Hippocampal formation (tissue), 2 donors: Measurements from ENCODE around the gene CPTP.
"Not testable (repeated sequence)": the region's sequence is repeated elsewhere in the genome, so short reads cannot be mapped to it uniquely, and the experiment has no call there.

Experiments used
- DNase-seq, 2 donors: peaks; one replicate each; lab custom pipeline; 2025; lab: John Stamatoyannopoulos, UW

CPTP gene

DNA sequence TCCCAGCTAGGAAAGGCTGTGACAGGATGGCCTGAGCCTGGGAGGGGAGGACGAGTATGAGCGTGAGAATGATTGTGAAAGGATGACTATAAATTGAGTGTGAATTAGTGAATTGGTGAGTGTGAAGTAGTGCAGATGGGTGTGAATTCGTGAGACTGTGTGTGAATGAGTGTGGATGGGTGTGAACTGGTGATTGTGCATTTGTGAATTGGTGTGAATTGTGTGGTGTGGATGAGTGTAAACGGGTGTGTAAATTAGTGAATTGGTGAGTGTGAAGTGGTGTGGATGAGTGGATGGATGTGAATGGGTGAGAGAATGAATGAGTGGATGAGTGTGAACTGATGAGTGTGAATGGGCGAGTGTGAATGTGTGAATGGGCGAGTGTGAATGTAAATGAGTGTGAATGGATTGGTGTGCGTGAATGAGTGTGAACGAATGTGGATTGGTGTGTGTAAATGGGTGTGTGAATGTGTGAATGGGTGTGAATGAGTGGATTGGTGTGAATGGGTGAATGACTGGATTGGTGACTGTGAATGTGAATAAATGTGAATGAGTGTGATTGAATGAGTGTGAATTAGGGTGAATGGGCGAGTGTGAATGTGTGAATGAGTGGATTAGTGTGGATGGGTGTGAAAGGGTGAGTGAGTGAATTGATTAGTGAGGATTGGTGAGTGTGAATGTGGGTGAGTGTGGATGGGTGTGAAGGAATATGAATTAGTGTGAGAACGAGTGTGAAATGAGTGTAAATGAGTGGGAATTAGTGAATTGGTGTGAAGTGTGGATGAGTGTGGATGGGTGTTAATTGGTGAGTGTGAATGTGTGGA lies 41.5 kb downstream of the CPTP start:
- DNase-seq, result no peak

DNA sequence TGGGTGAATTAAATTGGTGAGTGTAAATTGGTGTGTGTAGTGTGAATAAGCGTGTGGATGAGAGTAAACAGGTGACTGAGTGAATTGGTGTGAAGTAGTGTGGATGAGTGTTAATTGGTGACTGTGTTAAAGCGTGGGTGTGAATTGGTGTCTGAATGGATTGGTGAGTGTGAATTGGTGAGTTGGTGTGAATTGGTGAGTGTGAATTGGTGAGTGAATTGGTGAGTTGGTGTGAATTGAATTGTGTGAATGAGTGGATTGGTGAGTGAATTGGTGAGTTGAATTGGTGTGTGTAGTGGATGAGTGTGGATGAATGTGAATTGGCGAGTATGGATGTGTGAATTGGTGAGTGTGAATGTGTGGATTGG lies 42.1 kb downstream of the CPTP start:
- DNase-seq, result no peak

DNA sequence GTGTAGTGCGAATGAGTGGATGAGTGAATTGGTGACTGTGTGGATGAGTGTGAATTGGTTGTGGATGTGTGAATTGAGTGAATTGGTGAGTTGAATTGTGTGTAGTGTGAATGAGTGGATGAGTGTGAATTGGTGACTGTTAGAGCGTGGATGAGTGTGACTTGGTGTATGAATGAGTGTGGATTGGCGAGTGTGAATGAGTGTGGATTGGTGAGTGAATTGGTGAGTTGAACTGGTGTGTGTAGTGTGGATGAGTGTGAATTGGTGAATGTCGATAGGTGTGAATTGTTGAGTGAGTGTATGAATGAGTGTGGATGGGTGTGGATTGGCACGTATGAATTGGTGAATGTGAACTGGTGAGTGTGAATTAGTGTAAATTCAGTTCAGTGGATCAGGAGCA lies 42.7 kb downstream of the CPTP start:
- DNase-seq, result no peak

- not testable (repeated sequence) for DNase-seq
Observed at GRCh38 chr1:1370094-1370493, 45.5 kb downstream of the CPTP start.

DNA sequence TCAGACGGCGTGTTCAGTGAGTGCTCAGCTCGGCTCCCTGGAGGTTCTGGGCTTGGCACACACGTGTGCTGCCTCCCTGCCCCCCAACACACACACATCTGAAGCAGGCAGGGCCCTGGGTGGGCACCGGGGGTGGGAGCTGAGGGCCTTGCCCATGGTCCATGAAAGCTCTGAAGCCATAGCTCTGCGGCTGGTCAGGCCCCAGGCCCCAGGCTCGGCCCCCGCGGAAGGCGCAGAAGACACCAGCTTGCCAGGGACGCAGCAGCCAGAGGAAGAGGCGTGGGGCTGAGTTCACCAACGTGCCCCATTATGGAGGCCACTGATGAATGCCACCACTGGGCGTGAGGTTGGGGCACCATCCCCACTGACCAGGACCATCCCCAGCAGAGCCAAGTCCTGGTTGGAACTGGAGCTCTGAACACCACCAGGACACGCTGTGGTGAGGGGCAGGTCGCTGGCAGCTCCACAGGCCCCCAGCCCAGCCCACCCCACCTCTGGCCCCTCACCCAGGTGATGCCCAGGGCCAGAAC lies 46.2 kb downstream of the CPTP start:
- DNase-seq, result no peak

DNA sequence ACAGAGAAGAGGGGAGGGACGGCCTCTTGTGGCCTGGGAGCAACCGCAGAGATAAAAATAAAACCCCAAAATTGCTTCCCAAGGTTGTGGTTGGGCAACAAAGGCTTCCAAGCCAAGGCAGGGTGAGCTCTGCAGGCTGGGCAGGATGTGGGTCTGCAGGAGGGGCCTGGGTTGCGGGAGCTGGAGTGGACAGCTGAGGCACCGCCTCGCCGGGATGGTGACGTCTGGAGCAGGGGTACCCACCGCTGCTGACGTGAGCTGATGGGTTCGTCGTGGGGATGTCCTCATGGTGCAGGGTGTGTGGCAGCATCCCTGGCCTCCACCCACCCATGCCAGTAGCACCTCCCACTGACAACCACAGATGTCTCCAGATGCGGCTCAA lies 46.8 kb downstream of the CPTP start:
- no peak for DNase-seq

GRCh38 chr1:1371746-1372711 lies 47.4 kb downstream of the CPTP start:
- peak in 1 of 2 donors; percentile 23 for DNase-seq

- no peak for DNase-seq
Observed at GRCh38 chr1:1373051-1373814, 48.6 kb downstream of the CPTP start.

GRCh38 chr1:1373815-1374588 lies 49.4 kb downstream of the CPTP start:
- no peak for DNase-seq

DNA sequence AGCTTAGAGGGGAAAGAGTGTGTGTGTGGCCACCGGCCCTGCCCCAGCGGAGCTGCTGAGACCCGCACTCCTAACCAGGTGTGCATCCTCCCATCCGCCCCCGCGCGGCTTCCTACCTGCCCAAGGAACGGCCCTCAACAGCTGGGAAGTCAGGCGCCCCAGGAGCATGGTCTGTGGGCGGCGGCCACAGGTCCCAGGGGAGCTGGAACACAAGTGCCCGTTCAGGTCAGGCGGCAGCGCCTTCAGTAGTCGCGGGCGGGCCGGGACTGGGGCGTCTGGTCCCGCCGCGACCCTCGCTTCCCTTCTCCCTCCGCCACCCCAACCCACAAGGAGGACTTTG lies 50.0 kb downstream of the CPTP start:
- no peak for DNase-seq

DNA sequence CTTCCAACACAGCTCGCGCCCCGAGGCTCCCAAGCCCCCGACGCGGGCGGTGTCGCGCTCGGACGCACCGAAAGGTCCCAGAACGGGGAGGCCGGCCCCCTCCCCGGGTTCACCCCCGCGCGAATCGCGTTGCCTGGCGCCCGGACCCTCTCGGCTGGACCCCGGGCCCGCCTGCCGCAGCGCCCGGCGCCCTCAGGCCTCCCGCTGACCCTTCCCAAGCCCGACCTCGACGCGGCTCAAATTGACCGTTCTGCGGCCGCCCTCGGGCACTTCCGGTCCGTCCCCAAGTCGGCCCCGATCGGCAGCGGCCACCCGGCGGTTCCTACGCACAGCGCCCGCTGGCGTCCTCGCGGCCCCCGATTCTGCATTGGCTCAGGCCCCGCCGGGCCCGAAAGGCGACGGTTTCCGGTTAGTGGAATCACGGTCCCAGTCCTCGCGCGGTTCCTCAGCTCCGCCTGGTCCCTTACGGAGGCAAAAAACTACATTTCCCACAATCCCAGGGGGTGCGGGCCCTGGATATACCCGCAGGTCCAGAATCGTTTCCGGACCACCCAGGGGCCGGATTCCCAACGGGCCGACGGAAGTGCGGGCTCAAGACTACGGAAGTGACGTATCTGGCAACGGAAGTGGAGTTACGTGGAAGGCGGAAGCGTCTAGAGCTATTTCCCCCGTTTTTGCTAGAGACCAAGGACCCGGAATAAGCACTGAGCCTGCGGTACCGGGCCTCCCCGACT lies 50.5 kb downstream of the CPTP start, which contains the start of gene AURKAIP1:
AURKAIP1 (minus strand) TSS at position 279 of the 734 bp plus-strand sequence. CDS start 451 bp downstream, outside the sequence.
- DNase-seq, result peak; percentile 98

GRCh38 chr1:1376551-1377226 lies 52.1 kb downstream of the CPTP start:
- DNase-seq, result no peak

DNA sequence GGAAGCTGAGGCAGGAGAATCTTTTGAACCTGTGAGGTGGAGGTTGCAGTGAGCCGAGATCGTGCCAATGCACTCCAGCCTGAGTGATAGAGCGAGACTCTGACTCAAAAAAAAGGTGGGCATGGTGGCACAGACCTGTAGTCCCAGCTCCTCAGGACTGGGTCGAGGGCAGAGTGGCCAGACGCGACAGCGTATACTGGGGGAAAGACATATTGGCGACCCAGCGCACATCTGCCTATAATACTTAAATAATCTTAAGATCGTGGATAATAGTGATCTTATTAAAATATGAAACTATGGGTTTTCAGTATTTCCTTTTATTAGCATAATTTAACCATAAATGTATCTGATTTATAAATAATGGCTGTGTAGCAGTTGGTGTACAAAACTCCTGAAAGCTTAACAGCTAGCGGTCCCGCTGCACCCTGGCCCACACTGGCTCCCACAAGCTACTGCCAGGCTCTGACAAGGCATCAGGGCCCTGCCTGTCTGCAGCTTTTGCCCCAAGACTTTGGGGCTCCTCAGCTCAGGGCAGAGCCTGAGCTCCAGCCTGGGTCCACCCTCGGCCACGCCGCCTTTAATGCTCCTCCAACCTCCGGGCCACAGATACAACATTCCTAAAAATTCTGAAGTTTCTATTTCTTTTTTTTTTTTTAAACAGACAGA lies 53.1 kb downstream of the CPTP start:
- no peak for DNase-seq
